Right lobe of liver (tissue), 6 donors: ENCODE data around the gene XCR1. TPM values are rescaled to one million over a fixed set of nuclear protein-coding genes. Genes with fewer than 3 reads are reported as not detected.
A peak's percentile ranks its signal among the peaks of the same experiment; 100 is the strongest.
"Not testable (repeated sequence)": the region's sequence is repeated elsewhere in the genome, so short reads cannot be mapped to it uniquely, and the experiment has no call there.

Experiments
- ATAC-seq, 4 donors: fragments of 200-7000 bp; cut with Tn5 transposase; one replicate each; pipeline ENCODE4 v1.9.1; 2020; ENCODE audit warnings: mild to moderate bottlenecking in 4 of 4, moderate library complexity in 4 of 4
- DNase-seq, 3 donors: peaks; one replicate each; pipeline ENCODE4 v3.0.0-alpha.2; 2020
- H3K27ac ChIP-seq, 3 donors: fragments of 200-600 bp; one replicate each; pipeline ENCODE4 v1.8.0; 2022
- H3K27me3 ChIP-seq, 2 donors: fragments of 200-600 bp; one replicate each; pipeline ENCODE4 v1.8.0; 2022
- H3K36me3 ChIP-seq, 4 donors: fragments of 200-600 bp; sonication (generic) in 1 of 4; one replicate each; pipeline versions ENCODE4 v1.5.1 to v1.8.0; 2017 to 2022; ENCODE audit warnings: control low read depth in 1 of 4
- H3K4me1 ChIP-seq, 4 donors: fragments of 200-600 bp; sonication (generic) in 1 of 4; one replicate each; pipeline versions ENCODE4 v1.5.1 to v1.8.0; 2017 to 2022; ENCODE audit warnings: control low read depth in 1 of 4
- H3K4me3 ChIP-seq, 3 donors: fragments of 200-600 bp; one replicate each; pipeline ENCODE4 v1.8.0; 2022
- H3K9me3 ChIP-seq, 4 donors: fragments of 200-600 bp; sonication (generic) in 1 of 4; one replicate each; pipeline versions ENCODE4 v1.5.1 to v1.8.0; 2017 to 2022; ENCODE audit warnings: control low read depth in 1 of 4
- CTCF ChIP-seq, 4 donors: fragments of 200-600 bp in 3 of 4; fragments of 450-650 bp in 1 of 4; IDR thresholded peaks; one replicate each; pipeline versions ENCODE4 v1.5.1 to v1.8.0; 2016 to 2022; ENCODE audit warnings: antibody characterized with exemption in 4 of 4, mild to moderate bottlenecking in 2 of 4
- POLR2A ChIP-seq: fragments of 450-650 bp; IDR thresholded peaks from one replicate; pipeline ENCODE4 v1.6.1; 2017; ENCODE audit warnings: antibody characterized with exemption, mild to moderate bottlenecking
- WGBS: methylation state at CpG from one replicate; pipeline ENCODE4 v1.1.6; 2018; ENCODE audit warnings: low coverage, low lambda C conversion rate; ENCODE audit not compliant: insufficient coverage; ENCODE audit errors: missing lambda C conversion rate; 5-methylcytosine and 5-hydroxymethylcytosine counted together
- intact Hi-C, 2 donors: fragments of 100-400 bp; cut with DNase I; formaldehyde crosslinking; loops; one replicate each; pipeline versions ENCODE4 v1.11.2 to v1.14.1; 2022
- total RNA-seq, 6 experiments: library from RNA; depleted of rRNA in 2 of 6; stranded (reverse); fragments of >200 nt in 2 of 6; fragmentation: NEBNext Ultra II Directional in 3 of 6; extraction: Animal tissue kit (Norgen Biotek cat#: 25700) in 3 of 6; gene quantifications; one replicate each; pipeline versions ENCODE4 v1.1.0 to v1.2.4, GENCODE V29; 2016 to 2023
- donor health status: DM: no; HTN: yes; CAD: no.
- donor health status: DM: no; HTN: no; CAD: no.
- donor health status: DM: no; HTN: no; CAD: no.
- donor health status: DM: no; HTN: yes; CAD: no.
- donor health status: DM: no; HTN: yes; CAD: no.

XCR1 gene
- total RNA-seq, 6 experiments from 2014 or later: 0.02 to 0.06 (median 0.04) TPM; not detected in 3

GRCh38 chr3:46006238-46007032 lies 20.8 kb downstream of the XCR1 start:
- DNase-seq (no peak), ATAC-seq (peak; percentile 46 to 90 (median 70))
- WGBS: 39% methylated on average over 5 of the region's 5 CpGs
- intact Hi-C loops: no loop called here
- no peaks in the 10 kb centered on the region for H3K36me3 ChIP-seq
- no peak for TF ChIP-seq CTCF (IDR thresholded peaks at IDR 0.05)
- TF ChIP-seq POLR2A: no peak
- peaks cover 0 to 12% (median 0%) of the 10 kb centered on the region in 4 donors for H3K4me1 ChIP-seq
- H3K9me3 ChIP-seq: no peaks in the 10 kb centered on the region
- H3K27me3 ChIP-seq: no peaks in the 10 kb centered on the region
- H3K27ac ChIP-seq: peak overlapping the region; percentile 14 to 39 (median 18)
- H3K4me3 ChIP-seq: no peak overlapping the region

GRCh38 chr3:46003706-46004105 lies 23.6 kb downstream of the XCR1 start:
- intact Hi-C loops, DNase-seq, H3K9me3 ChIP-seq, ATAC-seq, H3K27ac ChIP-seq, H3K27me3 ChIP-seq, H3K4me3 ChIP-seq, H3K36me3 ChIP-seq: not testable (repeated sequence)
- H3K4me1 ChIP-seq: peaks cover 0 to 12% (median 0%) of the 10 kb centered on the region in 4 donors

GRCh38 chr3:46001178-46001577 lies 26.1 kb downstream of the XCR1 start:
- Histone ChIP-seq H3K4me1 (peaks cover 0 to under 1% (median 0%) of the 10 kb centered on the region in 4 donors), H3K4me3 (no peak overlapping the region), H3K27ac (no peak overlapping the region), H3K36me3 (no peaks in the 10 kb centered on the region), H3K27me3 (no peaks in the 10 kb centered on the region), H3K9me3 (no peaks in the 10 kb centered on the region)
- TF ChIP-seq CTCF (IDR thresholded peaks at IDR 0.05): no peak
- TF ChIP-seq POLR2A: no peak
- DNase-seq (no peak), ATAC-seq (no peak)
- WGBS: 100% methylated on average over 2 of the region's 2 CpGs
- intact Hi-C loops: no loop called here

GRCh38 chr3:45997942-45998341 lies 29.3 kb downstream of the XCR1 start:
- Histone ChIP-seq H3K27ac (no peak overlapping the region), H3K4me1 (peaks cover 0 to 18% (median 8%) of the 10 kb centered on the region in 4 donors), H3K27me3 (no peaks in the 10 kb centered on the region), H3K36me3 (no peaks in the 10 kb centered on the region), H3K9me3 (no peaks in the 10 kb centered on the region), H3K4me3 (no peak overlapping the region)
- no peak for DNase-seq
- intact Hi-C loops: no loop called here
- TF ChIP-seq CTCF (IDR thresholded peaks at IDR 0.05): no peak
- no peak for TF ChIP-seq POLR2A
- no peak for ATAC-seq
- 75% methylated on average over 1 of the region's 2 CpGs for WGBS

- intact Hi-C loops: not testable (repeated sequence)
Measured at GRCh38 chr3:45997499-45997898, 29.8 kb downstream of the XCR1 start.

More at GRCh38 chr3:45997499-45997898, 29.8 kb downstream of the XCR1 start:
- peaks cover 0 to 23% (median 10%) of the 10 kb centered on the region in 4 donors for H3K4me1 ChIP-seq
- not testable (repeated sequence) for H3K9me3 ChIP-seq, H3K27ac ChIP-seq, H3K27me3 ChIP-seq, ATAC-seq, DNase-seq, H3K36me3 ChIP-seq, H3K4me3 ChIP-seq
- WGBS: 90% methylated on average over 13 of the region's 19 CpGs
